Progenitor cell of endocrine pancreas (in vitro differentiated cells): ENCODE measurements around the gene RBP3. TPM values are rescaled to one million over a fixed set of nuclear protein-coding genes. Genes with fewer than 3 reads are reported as not detected.

Source experiments
- DNase-seq: peaks from one replicate; pipeline ENCODE4 v3.0.0; 2021; ENCODE audit warnings: low spot score; ENCODE audit not compliant: unreplicated experiment
- H3K27ac Mint-ChIP-seq: 2 replicates; pipeline ENCODE4 v1.8.0; 2021; ENCODE audit warnings: mild to moderate bottlenecking, moderate library complexity, mixed read lengths
- H3K27me3 Mint-ChIP-seq: 2 replicates; pipeline ENCODE4 v1.8.0; 2021; ENCODE audit warnings: mixed read lengths
- H3K36me3 Mint-ChIP-seq: 2 replicates; pipeline ENCODE4 v1.8.0; 2022; ENCODE audit warnings: mixed read lengths; ENCODE audit not compliant: insufficient read depth
- H3K4me1 Mint-ChIP-seq: 2 replicates; pipeline ENCODE4 v1.8.0; 2021; ENCODE audit warnings: low read depth, mixed read lengths
- H3K4me3 Mint-ChIP-seq: 2 replicates; pipeline ENCODE4 v1.8.0; 2021; ENCODE audit warnings: low read depth, mild to moderate bottlenecking, moderate library complexity, mixed read lengths
- H3K9me3 Mint-ChIP-seq: 2 replicates; pipeline ENCODE4 v1.8.0; 2021; ENCODE audit warnings: low read depth, mixed read lengths
- total RNA-seq: library from RNA; stranded (reverse); gene quantifications from 2 replicates; pipeline ENCODE4 v1.2.1, GENCODE V29; 2021
- TF ChIP-seq, protein P1 (sequence below): fragments of 200-600 bp; sonication (generic); IDR thresholded peaks from one replicate; pipeline ENCODE4 v1.5.0; 2021; ENCODE audit warnings: antibody characterized with exemption, mild to moderate bottlenecking; ENCODE audit not compliant: unreplicated experiment

The RBP3 gene
- total RNA-seq, 1 donor from 2014 or later: 0.10 TPM

DNA sequence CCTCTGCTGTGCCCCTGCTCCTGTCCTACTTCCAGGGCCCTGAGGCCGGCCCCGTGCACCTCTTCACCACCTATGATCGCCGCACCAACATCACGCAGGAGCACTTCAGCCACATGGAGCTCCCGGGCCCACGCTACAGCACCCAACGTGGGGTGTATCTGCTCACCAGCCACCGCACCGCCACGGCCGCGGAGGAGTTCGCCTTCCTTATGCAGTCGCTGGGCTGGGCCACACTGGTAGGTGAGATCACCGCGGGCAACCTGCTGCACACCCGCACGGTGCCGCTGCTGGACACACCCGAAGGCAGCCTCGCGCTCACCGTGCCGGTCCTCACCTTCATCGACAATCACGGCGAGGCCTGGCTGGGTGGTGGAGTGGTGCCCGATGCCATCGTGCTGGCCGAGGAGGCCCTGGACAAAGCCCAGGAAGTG lies 1.8 kb downstream of the RBP3 start:
- peaks cover 21% of the 10 kb centered on the region for H3K27me3 Mint-ChIP-seq
- no peaks in the 10 kb centered on the region for H3K36me3 Mint-ChIP-seq
- TF ChIP-seq, protein P1, sequence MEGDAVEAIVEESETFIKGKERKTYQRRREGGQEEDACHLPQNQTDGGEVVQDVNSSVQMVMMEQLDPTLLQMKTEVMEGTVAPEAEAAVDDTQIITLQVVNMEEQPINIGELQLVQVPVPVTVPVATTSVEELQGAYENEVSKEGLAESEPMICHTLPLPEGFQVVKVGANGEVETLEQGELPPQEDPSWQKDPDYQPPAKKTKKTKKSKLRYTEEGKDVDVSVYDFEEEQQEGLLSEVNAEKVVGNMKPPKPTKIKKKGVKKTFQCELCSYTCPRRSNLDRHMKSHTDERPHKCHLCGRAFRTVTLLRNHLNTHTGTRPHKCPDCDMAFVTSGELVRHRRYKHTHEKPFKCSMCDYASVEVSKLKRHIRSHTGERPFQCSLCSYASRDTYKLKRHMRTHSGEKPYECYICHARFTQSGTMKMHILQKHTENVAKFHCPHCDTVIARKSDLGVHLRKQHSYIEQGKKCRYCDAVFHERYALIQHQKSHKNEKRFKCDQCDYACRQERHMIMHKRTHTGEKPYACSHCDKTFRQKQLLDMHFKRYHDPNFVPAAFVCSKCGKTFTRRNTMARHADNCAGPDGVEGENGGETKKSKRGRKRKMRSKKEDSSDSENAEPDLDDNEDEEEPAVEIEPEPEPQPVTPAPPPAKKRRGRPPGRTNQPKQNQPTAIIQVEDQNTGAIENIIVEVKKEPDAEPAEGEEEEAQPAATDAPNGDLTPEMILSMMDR: no peak
- no peak for DNase-seq
- no peak overlapping the region for H3K27ac Mint-ChIP-seq
- H3K9me3 Mint-ChIP-seq: no peaks in the 10 kb centered on the region
- H3K4me1 Mint-ChIP-seq: peaks cover 2% of the 10 kb centered on the region
- H3K4me3 Mint-ChIP-seq: no peak overlapping the region

DNA sequence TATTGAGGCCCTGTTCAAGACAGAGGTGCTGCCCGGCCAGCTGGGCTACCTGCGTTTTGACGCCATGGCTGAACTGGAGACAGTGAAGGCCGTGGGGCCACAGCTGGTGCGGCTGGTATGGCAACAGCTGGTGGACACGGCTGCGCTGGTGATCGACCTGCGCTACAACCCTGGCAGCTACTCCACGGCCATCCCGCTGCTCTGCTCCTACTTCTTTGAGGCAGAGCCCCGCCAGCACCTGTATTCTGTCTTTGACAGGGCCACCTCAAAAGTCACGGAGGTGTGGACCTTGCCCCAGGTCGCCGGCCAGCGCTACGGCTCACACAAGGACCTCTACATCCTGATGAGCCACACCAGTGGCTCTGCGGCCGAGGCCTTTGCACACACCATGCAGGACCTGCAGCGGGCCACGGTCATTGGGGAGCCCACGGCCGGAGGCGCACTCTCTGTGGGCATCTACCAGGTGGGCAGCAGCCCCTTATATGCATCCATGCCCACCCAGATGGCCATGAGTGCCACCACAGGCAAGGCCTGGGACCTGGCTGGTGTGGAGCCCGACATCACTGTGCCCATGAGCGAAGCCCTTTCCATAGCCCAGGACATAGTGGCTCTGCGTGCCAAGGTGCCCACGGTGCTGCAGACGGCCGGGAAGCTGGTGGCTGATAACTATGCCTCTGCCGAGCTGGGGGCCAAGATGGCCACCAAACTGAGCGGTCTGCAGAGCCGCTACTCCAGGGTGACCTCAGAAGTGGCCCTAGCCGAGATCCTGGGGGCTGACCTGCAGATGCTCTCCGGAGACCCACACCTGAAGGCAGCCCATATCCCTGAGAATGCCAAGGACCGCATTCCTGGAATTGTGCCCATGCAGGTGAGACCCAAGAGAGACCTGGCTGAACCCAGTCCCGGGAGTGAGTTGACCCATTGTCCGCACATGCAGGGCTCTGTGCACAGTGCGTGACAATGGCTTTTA lies 2.8 kb downstream of the RBP3 start:
- no peak for DNase-seq
- no peaks in the 10 kb centered on the region for H3K36me3 Mint-ChIP-seq
- TF ChIP-seq, protein P1: no peak
- no peaks in the 10 kb centered on the region for H3K9me3 Mint-ChIP-seq
- H3K4me1 Mint-ChIP-seq: peaks cover 2% of the 10 kb centered on the region
- H3K27me3 Mint-ChIP-seq: peaks cover 16% of the 10 kb centered on the region
- H3K4me3 Mint-ChIP-seq: no peak overlapping the region
- H3K27ac Mint-ChIP-seq: no peak overlapping the region

DNA sequence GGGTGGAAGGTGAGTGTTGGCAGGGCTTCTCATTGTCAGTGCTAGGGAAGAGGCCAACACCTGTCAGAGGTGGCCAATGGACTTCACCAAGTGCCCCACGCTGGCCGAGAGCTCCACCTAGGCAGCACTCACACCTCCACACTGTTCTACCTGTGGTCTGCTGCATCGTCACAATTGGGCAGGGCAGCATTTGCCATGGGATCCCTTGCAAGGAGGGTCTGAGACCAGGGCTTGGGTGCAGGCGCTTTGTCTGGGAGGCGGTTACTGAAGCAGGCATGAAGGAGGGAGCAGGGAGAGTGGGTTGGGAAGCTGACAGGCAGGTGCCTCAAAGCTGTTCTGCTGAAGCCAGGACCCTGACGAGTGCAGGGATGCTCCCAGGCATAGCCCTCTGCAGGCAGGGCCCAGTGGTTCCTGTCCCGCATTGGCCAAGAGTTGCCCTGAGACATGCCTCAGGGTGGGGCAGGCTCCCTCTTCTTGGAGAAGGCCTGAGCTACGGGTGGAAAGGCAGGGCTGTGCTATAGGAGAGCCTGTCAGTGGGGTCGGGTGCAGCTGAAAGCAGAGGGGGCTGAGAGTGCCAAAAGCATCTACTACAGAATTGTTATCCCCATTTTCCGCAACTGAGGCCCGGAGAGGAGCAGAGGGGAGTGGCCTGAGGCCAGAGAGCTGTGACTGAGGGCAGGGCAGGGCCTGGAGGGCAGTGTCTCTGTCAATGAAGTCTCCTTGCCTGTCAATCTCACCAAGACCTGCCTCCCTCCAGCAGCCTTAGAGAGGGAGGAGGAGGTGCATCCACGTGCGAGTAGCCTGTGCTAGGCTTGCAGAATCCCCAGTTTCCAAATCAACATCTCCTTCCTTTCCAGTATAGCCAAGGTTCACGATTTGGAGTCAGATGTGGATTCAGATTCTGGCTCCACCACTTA lies 4.0 kb downstream of the RBP3 start:
- TF ChIP-seq, protein P1: no peak
- no peak overlapping the region for H3K4me3 Mint-ChIP-seq
- H3K9me3 Mint-ChIP-seq: no peaks in the 10 kb centered on the region
- H3K27ac Mint-ChIP-seq: no peak overlapping the region
- peaks cover 12% of the 10 kb centered on the region for H3K27me3 Mint-ChIP-seq
- H3K36me3 Mint-ChIP-seq: no peaks in the 10 kb centered on the region
- DNase-seq: no peak
- H3K4me1 Mint-ChIP-seq: no peaks in the 10 kb centered on the region

DNA sequence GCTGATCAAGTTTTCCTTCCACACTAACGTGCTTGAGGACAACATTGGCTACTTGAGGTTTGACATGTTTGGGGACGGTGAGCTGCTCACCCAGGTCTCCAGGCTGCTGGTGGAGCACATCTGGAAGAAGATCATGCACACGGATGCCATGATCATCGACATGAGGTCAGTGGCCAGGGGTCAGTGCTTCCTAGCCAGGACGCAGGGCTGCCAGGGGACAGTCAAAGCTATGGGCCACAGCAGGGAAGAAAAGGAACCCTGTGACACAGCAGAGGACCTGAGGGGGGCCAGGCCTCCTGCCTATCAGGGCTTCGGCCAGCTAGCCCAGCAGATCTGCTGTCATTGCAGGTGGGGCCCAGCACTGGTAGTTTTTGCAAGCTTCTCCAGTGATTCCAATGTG lies 5.2 kb downstream of the RBP3 start:
- no peak overlapping the region for H3K4me3 Mint-ChIP-seq
- no peaks in the 10 kb centered on the region for H3K9me3 Mint-ChIP-seq
- no peak for DNase-seq
- H3K27ac Mint-ChIP-seq: no peak overlapping the region
- TF ChIP-seq, protein P1: no peak
- H3K4me1 Mint-ChIP-seq: no peaks in the 10 kb centered on the region
- no peaks in the 10 kb centered on the region for H3K36me3 Mint-ChIP-seq
- peaks cover 8% of the 10 kb centered on the region for H3K27me3 Mint-ChIP-seq

DNA sequence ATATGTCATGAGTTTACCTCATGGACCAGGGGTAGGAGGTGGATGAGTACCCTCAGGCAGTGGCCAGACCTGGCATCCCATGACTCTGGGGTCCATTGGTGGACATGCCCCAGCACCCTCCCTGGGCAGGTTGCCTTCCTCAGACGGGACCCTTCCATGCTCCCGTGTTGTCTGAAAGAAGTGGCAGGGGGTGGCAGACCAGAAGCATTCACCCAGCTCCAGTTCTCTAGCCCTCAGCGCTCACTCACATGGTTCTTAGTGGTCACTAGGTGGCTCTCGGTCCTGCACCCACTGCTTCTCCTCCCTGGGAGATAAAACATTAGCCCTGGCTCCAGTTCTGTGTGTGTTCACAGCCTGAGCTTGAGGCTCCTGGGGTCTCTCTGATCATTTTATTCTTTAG lies 6.0 kb downstream of the RBP3 start:
- H3K9me3 Mint-ChIP-seq: no peaks in the 10 kb centered on the region
- H3K27ac Mint-ChIP-seq: no peak overlapping the region
- H3K27me3 Mint-ChIP-seq: peaks cover 8% of the 10 kb centered on the region
- no peak for DNase-seq
- TF ChIP-seq, protein P1: peak; percentile 24
- H3K4me1 Mint-ChIP-seq: no peaks in the 10 kb centered on the region
- no peaks in the 10 kb centered on the region for H3K36me3 Mint-ChIP-seq
- H3K4me3 Mint-ChIP-seq: no peak overlapping the region
